GM12878 (cell line): ENCODE measurements around the gene RASA1. TPM values are rescaled to one million over a fixed set of nuclear protein-coding genes. Genes with fewer than 3 reads are reported as not detected.

Experiments
- ATF7 ChIP-seq: fragments of 450-650 bp; IDR thresholded peaks from 2 replicates; pipeline ENCODE4 v1.6.1; 2016; ENCODE audit warnings: low read depth, mild to moderate bottlenecking
- EGR1 ChIP-seq, 2 experiments: IDR thresholded peaks; 1 replicate in 1 of 2; 2 replicates in 1 of 2; pipeline ENCODE4 v1.6.1; 2011 to 2012; ENCODE audit warnings: low read depth in 2 of 2, low read length in 2 of 2, borderline replicate concordance in 1 of 2, mild to moderate bottlenecking in 1 of 2, moderate library complexity in 1 of 2
- ESRRA ChIP-seq: IDR thresholded peaks from 2 replicates; pipeline ENCODE4 v1.6.1; 2012; ENCODE audit warnings: mild to moderate bottlenecking, low read length, improper control_type of control experiment
- ETV6 ChIP-seq, 2 experiments: fragments of 450-650 bp in 1 of 2; IDR thresholded peaks in 1 of 2; conservative IDR thresholded peaks in 1 of 2; 2 replicates each; pipeline ENCODE4 v1.6.1; 2014; ENCODE audit warnings: antibody characterized with exemption in 1 of 2, borderline replicate concordance in 1 of 2, low read depth in 1 of 2, mild to moderate bottlenecking in 1 of 2, moderate library complexity in 1 of 2
- EZH2 ChIP-seq: IDR thresholded peaks from 2 replicates; pipeline ENCODE4 v1.6.1; 2012; ENCODE audit warnings: low read depth, mild to moderate bottlenecking, control low read depth, inconsistent platforms, low read length, borderline replicate concordance; ENCODE audit not compliant: control insufficient read depth
- IKZF2 ChIP-seq, 2 experiments: fragments of 450-650 bp; IDR thresholded peaks; 2 replicates each; pipeline ENCODE4 v1.6.1; 2017; ENCODE audit warnings: mild to moderate bottlenecking in 2 of 2, moderate library complexity in 2 of 2
- JUNB ChIP-seq: IDR thresholded peaks from 2 replicates; pipeline ENCODE4 v1.6.1; 2016; ENCODE audit warnings: antibody characterized with exemption, mild to moderate bottlenecking
- MEF2A ChIP-seq: IDR thresholded peaks from 2 replicates; pipeline ENCODE4 v1.6.1; 2011; ENCODE audit warnings: low read depth, mild to moderate bottlenecking, low read length, moderate library complexity; ENCODE audit not compliant: insufficient read depth
- MLLT1 ChIP-seq: fragments of 450-650 bp; IDR thresholded peaks from 2 replicates; pipeline ENCODE4 v1.6.1; 2016; ENCODE audit warnings: mild to moderate bottlenecking
- MTA2 ChIP-seq: fragments of 450-650 bp; IDR thresholded peaks from 2 replicates; pipeline ENCODE4 v1.6.1; 2016; ENCODE audit warnings: low read depth, mild to moderate bottlenecking, moderate library complexity
- MXI1 ChIP-seq: fragments of 150-350 bp; IDR thresholded peaks from 2 replicates; pipeline ENCODE4 v1.6.1; 2011; ENCODE audit warnings: low read depth, mild to moderate bottlenecking, inconsistent platforms, low read length, improper control_type of control experiment
- NR2C1 ChIP-seq: fragments of 450-650 bp; IDR thresholded peaks from 2 replicates; pipeline ENCODE4 v1.6.1; 2017; ENCODE audit warnings: antibody characterized with exemption, mild to moderate bottlenecking, moderate library complexity
- PAX5 ChIP-seq: IDR thresholded peaks from 2 replicates; pipeline ENCODE4 v1.6.1; 2011; ENCODE audit warnings: low read depth, low read length, borderline replicate concordance
- PRDM15 ChIP-seq: fragments of 450-650 bp; formaldehyde crosslinking; IDR thresholded peaks from 2 replicates; pipeline ENCODE4 v1.4.0; 2020; ENCODE audit warnings: mild to moderate bottlenecking, moderate library complexity
- RAD51 ChIP-seq: fragments of 450-650 bp; IDR thresholded peaks from 2 replicates; pipeline ENCODE4 v1.6.1; 2016; ENCODE audit warnings: moderate library complexity, mild to moderate bottlenecking, inconsistent platforms
- SIX5 ChIP-seq: IDR thresholded peaks from 2 replicates; pipeline ENCODE4 v1.6.1; 2011; ENCODE audit warnings: mild to moderate bottlenecking, low read depth, low read length, moderate library complexity; ENCODE audit not compliant: severe bottlenecking
- SMAD5 ChIP-seq: IDR thresholded peaks from 2 replicates; pipeline ENCODE4 v1.6.1; 2016; ENCODE audit warnings: antibody characterized with exemption, low read depth
- SMC3 ChIP-seq: IDR thresholded peaks from 2 replicates; pipeline ENCODE4 v1.6.1; 2011; ENCODE audit warnings: low read length, improper control_type of control experiment, borderline replicate concordance
- SUZ12 ChIP-seq: fragments of 200-600 bp; sonication (generic); IDR thresholded peaks from one replicate; pipeline ENCODE4 v1.6.1; 2018; ENCODE audit warnings: antibody characterized with exemption, mild to moderate bottlenecking; ENCODE audit not compliant: unreplicated experiment
- TCF12 ChIP-seq: IDR thresholded peaks from 2 replicates; pipeline ENCODE4 v1.6.1; 2011; ENCODE audit warnings: low read depth, mild to moderate bottlenecking, low read length
- ZZZ3 ChIP-seq: IDR thresholded peaks from 2 replicates; pipeline ENCODE4 v1.6.1; 2011; ENCODE audit warnings: low read depth; ENCODE audit not compliant: control insufficient read depth, insufficient read length
- polyA plus RNA-seq, 11 experiments: library from polyadenylated mRNA; depleted of rRNA in 4 of 11; unstranded in 6 of 11; stranded (reverse) in 5 of 11; fragments of >200 nt; fragmentation: Nextera tagmentation in 4 of 11; fragmentation: Illumina TruSeq in 1 of 11; extraction: Ambion mirVana in 4 of 11; extraction: Trizol in 1 of 11; gene quantifications; 1 replicate in 1 of 11; 2 replicates in 10 of 11; pipeline versions ENCODE4 v1.2.1 to v1.2.3, GENCODE V29; 2011 to 2016; ENCODE audit warnings: inconsistent platforms in 2 of 11, missing spikeins in 2 of 11, low read depth in 1 of 11
- total RNA-seq, 4 experiments: library from RNA; depleted of rRNA in 3 of 4; stranded (reverse); fragments of >200 nt in 3 of 4; fragmentation: Illumina TruSeq in 1 of 4; extraction: Trizol in 1 of 4; gene quantifications; 2 replicates each; pipeline versions ENCODE4 v1.2.1 to v1.2.3, GENCODE V29; 2013 to 2021
- TF ChIP-seq, protein P1 (sequence below): fragments of 450-650 bp; IDR thresholded peaks from 2 replicates; pipeline ENCODE4 v1.6.1; 2017; ENCODE audit warnings: antibody characterized with exemption, mild to moderate bottlenecking, moderate library complexity

Gene RASA1
- total and polyA plus RNA-seq, 10 of the 15 experiments (the other 5 are each of a cell fraction or from before 2014, with no cell fraction given): 7.8 to 72.3 (median 21.8) TPM

GRCh38 chr5:87412630-87413342 lies 145.1 kb downstream of the RASA1 start, which contains the start of gene CCNH (continued):
- TF ChIP-seq, protein P1, sequence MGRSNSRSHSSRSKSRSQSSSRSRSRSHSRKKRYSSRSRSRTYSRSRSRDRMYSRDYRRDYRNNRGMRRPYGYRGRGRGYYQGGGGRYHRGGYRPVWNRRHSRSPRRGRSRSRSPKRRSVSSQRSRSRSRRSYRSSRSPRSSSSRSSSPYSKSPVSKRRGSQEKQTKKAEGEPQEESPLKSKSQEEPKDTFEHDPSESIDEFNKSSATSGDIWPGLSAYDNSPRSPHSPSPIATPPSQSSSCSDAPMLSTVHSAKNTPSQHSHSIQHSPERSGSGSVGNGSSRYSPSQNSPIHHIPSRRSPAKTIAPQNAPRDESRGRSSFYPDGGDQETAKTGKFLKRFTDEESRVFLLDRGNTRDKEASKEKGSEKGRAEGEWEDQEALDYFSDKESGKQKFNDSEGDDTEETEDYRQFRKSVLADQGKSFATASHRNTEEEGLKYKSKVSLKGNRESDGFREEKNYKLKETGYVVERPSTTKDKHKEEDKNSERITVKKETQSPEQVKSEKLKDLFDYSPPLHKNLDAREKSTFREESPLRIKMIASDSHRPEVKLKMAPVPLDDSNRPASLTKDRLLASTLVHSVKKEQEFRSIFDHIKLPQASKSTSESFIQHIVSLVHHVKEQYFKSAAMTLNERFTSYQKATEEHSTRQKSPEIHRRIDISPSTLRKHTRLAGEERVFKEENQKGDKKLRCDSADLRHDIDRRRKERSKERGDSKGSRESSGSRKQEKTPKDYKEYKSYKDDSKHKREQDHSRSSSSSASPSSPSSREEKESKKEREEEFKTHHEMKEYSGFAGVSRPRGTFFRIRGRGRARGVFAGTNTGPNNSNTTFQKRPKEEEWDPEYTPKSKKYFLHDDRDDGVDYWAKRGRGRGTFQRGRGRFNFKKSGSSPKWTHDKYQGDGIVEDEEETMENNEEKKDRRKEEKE: no peak
- TF ChIP-seq ATF7 (peak; percentile 57), MTA2 (peak; percentile 42; the same call in 1 of the 2 replicates), RAD51 (no peak), JUNB (no peak), MLLT1 (peak; percentile 81; the same call in 1 of the 2 replicates), SIX5 (no peak), SUZ12 (no peak), PRDM15 (CRISPR knock-in tag) (no peak), ESRRA (no peak), EZH2 (no peak), MXI1 (peak; percentile 73; the same call in 1 of the 2 replicates), ETV6 (conservative IDR thresholded peaks at IDR 0.05 in 1 of 2, IDR thresholded peaks at IDR 0.05 in 1 of 2; ENCODE audit: borderline replicate concordance in 1 of 2, low read depth in 1 of 2) (no peak), SMC3 (no peak), PAX5 (no peak), IKZF2 (IDR thresholded peaks at IDR 0.05) (peak; percentile 54 to 70), EGR1 (IDR thresholded peaks at IDR 0.05; ENCODE audit: borderline replicate concordance in 1 of 2, low read depth in 2 of 2, low read length in 2 of 2) (peak in 1 of 2 experiments; percentile 90; a peak in 1 of 3 replicates), TCF12 (no peak; the same call in 1 of the 2 replicates), NR2C1 (peak; percentile 48; the same call in 1 of the 2 replicates), MEF2A (no peak), SMAD5 (peak; percentile 93), ZZZ3 (no peak)
